ENCODE results near the gene FBRSL1.

DNA sequence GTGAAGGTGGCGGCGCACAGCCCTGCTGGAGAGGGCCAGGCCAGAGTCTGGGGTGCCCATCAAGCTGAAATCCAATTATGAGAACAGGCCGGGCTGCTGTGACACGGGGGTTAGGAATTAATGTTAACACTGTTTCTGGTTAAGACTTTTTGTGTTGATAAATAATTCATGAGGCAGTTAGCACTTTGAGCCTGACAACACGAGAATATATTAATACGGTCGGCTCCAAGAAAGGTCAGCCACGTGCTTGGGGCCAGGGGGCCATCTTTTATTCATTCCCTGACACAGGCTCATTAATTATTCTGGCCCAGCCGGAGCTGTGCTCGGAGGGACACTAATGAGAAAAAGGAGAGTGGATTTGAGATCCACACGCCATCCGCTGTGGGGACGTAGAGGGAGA lies 45.1 kb downstream of the FBRSL1 start:
- TF ChIP-seq, protein P1, sequence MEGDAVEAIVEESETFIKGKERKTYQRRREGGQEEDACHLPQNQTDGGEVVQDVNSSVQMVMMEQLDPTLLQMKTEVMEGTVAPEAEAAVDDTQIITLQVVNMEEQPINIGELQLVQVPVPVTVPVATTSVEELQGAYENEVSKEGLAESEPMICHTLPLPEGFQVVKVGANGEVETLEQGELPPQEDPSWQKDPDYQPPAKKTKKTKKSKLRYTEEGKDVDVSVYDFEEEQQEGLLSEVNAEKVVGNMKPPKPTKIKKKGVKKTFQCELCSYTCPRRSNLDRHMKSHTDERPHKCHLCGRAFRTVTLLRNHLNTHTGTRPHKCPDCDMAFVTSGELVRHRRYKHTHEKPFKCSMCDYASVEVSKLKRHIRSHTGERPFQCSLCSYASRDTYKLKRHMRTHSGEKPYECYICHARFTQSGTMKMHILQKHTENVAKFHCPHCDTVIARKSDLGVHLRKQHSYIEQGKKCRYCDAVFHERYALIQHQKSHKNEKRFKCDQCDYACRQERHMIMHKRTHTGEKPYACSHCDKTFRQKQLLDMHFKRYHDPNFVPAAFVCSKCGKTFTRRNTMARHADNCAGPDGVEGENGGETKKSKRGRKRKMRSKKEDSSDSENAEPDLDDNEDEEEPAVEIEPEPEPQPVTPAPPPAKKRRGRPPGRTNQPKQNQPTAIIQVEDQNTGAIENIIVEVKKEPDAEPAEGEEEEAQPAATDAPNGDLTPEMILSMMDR (IDR thresholded peaks at IDR 0.05) = no peak
- TF ChIP-seq POLR2A (IDR thresholded peaks at IDR 0.05) = no peak
- TF ChIP-seq EP300 (IDR thresholded peaks at IDR 0.05) = no peak

All from sigmoid colon (tissue), 4 donors.